GM21529 (cell line): ENCODE results near the gene GLI1.
"Not testable (repeated sequence)": the region's sequence is repeated elsewhere in the genome, so short reads cannot be mapped to it uniquely, and the experiment has no call there.

Experiments used
- ATAC-seq: cut with Tn5 transposase; IDR thresholded peaks from one replicate; pipeline ENCODE4 v1.9.1; 2021; ENCODE audit not compliant: unreplicated experiment

The GLI1 gene

DNA sequence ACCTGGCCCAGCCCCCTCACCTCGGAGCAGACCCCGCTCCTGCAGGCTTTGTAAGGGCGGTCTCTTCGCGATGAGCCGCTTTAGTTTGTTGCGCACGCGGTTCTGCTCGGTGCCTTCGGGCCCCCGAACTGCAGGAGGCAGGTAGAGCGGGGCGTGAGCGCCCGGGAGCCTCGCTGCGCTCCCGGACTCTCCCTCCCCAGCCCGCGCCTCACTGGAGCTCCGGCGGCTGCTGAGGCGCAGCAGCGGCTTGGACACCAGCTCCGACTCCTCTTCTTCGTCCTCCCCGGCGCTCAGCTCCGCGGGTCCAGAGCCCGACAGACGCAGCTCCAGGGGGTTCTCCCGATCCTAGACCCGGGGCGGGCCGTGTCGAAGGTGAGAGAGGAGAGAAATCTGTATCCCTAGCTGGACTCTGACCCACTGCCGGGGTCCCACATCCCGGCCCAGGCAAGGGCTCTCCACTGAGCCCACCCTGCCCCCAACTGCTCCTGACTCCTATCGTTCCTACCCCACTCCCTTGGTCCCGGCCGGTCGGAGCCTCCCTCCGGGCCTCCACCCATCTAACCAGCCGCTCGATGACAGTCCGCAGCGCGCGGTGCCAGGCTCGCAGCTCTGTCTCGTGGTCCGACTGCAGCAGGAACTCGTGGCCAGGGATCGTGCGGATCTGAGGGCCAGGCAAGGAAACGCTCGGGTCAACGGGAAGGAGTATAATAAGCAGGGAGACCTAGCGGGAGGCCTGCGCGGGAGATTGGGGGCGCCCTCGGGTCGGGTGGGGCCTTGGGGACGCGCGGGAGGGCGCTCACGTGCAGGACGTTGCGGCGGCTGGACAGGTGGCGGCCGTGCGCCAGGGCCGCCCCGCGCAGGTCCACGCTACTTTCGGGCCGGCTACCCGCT is 15.9 kb downstream of the GLI1 start:
- ATAC-seq: peak; percentile 11

DNA sequence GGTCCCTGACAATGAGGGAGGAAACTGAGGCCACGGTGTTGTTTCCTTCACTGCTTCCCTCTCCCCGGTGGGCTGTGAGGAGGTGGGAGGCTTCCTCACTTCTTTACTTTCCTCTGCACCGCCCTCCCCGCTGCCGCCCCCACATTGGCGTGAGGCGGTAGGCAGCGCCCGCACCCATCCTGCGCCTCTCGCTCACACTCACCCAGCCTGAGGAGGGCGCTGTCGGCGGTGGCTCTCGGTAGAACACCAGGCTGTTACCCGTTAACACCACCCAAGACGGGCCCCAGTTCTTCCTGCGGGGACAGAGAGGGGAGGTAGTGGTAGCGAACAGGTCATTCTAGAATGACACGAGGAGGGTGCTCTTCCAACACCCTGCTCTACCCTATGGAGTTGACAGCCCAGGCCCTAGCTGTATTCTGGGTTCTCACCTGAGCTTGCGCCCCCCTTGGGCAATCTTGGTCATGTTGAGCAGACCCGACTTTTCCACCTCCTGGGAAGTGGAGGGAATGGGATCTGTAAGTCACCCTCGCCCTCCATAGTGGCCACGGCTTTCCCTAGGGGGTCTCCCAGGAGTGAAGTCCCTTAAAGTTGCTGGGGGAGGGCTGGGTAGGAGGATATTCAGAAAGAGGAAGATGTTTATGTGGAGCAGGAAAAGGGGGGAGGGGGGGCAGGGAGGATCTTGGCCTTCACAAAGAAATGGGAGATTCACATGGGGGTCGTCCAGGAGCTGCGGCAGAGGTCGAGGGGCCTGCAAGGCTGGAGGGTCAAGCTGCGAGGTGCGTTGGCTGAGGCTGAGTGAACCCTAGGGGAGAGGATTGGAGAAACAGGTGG is 16.8 kb downstream of the GLI1 start:
- peak; percentile 48 for ATAC-seq

DNA sequence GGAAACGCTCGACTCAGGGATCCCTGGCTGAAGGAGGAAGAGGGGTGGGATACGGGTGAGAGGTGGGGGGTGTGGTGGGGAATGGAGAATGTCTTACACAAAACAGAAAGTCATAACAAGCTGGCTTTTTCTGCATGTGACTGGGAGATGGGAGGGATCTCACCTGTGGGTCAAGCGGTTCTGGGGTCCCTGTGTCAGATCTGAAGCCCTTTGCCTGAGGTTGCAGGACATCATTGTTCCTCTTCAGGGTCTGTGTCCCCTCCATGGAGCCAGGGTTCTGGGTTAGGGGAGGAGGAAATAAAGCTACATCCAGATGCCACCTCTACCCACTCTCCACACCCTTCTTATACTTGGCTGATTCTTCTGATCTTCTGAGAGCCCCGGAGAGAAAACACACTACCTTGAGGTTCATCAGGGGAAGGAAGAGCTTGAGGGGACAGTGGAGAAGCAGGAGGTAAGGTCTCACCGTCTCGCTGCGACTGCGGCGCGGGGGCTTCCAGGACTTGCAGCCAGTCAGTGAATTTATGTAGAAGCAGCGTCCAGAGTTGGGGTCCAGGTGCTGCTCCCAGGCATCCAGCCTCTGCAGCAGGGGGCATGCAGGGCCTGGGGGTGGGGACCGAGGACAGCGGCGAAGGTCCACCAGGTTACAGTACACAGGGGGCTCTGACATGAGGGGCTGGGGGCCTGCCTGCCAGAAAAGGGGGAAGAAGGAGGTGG is 17.6 kb downstream of the GLI1 start:
- ATAC-seq: no peak

DNA sequence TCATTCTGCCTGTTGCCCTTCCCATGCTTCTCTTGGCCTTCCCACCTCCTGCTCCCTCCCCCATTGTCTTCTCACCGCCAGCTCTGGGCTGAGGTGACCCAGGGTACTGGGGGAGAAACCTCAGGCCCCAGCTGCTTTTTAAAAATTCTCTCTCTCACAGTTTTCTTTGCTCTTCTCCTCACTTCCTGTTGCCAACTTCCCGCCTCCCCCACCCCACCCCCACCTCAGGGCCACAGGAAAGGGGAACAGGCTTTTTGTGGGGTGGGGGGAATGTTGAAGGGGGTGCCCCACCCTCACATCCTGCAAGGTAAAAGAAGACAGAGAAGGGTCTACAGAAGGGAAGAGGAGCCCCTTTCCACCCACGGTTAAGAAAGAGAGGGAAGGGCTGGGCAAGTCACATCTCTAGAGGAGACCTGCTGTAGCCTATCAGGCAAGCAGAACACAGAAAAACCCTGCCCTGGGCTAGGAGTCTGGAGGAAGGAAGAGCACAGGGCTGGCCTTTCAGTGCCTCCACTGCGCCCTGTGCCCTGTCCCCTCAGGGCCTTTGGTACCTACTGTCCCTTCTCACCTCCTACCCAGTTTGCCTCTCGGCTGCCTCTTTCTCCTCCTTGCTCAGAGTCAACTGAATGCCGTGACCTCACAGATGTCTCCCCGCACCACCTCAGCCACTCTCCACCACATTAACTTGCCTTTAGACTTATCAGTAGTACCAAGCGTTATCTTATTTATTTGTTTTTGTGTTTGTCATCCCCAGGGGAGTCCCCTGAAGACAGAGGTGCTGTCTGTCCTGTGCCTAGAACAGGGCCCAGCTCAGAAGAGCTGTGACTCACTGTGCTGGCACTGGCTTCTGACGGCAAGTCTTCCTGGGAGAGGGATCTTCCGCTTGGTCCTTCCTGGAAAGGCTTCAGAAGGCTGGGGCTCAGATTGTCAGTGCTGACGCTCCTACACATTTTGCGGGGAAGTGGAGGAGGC is 18.4 kb downstream of the GLI1 start:
- ATAC-seq: peak; percentile 43

DNA sequence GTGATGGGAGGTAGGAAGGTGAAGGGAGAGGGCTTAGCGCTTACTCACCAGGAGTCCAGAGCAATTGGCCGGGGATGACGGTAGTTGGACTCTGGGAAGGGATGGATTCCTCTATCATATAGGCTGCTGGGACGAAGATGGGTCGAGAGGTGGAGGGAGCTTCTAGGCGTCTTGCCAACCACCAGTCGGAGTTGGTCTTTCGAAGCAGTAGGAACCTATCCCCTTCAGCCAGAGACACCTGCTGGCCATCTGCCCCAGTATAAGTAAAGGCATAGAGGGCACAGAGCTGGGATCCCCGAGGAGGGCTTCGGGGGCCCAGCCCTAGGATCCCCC is 19.4 kb downstream of the GLI1 start:
- ATAC-seq: no peak

DNA sequence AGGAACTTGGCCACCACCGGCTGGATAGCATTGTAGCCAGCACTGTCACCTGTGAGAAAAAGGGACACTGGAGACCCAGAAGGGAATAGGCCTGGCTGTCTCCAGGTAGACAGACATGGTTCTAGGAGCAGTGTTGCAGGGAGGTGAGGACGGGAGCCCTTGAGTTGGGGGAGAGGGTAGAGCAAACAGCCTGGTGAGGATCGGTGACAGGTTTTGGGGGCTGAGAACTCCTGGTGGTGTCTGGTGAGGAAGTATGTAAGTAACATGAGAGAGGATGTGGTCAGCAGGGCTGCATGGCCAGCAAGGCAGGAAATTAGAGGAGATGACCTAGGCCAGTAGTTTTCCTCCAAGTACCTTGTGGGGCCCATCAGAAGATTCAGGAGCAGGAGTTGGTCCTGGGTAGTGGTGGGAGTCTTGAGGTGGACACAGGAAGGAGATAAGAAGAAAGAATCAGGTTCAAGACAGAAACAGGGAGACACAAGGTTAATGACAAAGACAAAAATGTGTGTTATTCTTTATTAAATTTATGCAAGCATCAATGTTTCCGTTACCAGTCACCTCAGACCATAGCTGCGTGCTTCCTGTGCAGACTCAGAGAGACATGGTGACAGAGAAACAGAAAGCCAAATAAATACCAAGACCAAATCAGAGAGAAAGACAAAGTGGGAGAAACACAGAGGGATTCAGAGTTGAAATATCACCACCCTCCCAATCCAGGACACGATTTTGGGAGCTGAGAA is 20.0 kb downstream of the GLI1 start, which contains the start of gene ARHGAP9:
TSS of gene ARHGAP9 (minus strand) at position 491 of the 740 bp plus-strand sequence. CDS start at position 31, 460 bp downstream.
- ATAC-seq: peak; percentile 28

DNA sequence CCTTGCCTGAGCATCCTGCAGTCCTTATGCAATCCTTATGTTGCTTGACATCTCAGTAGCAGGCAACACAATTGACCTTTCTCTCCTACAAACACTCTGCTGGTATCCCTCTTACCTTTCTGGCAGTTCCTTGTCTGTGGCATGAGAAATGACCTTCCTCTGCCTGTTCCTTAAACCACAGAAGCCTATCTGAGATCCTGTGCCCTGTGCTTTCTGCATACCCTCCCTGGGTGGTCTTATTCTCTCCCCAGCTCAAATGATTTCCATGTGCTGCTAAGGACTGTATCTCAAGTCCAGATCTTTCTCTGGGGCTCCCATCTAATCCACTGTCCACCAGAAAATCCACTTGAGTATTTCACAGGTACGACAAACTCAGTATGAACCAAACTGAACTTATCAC is 22.1 kb downstream of the GLI1 start:
- ATAC-seq: no peak

DNA sequence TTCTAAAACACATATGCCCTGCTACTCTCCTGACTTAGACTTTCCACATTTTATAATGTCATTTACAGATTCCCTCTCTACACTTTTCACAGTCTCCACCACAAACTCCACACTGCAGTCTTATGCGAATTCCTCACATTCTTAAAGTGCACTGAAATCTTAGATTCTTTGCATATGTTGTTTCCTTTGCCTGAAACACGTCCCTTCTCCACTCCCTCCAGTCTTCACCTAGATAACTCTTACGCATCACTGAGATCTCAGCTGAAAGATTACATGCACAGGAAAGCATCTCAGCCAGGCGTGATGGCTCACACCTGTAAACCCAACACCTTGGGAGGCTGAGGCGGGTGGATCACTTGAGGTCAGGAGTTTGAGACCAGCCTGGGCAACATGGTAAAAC is 23.9 kb downstream of the GLI1 start:
- ATAC-seq: no peak

DNA sequence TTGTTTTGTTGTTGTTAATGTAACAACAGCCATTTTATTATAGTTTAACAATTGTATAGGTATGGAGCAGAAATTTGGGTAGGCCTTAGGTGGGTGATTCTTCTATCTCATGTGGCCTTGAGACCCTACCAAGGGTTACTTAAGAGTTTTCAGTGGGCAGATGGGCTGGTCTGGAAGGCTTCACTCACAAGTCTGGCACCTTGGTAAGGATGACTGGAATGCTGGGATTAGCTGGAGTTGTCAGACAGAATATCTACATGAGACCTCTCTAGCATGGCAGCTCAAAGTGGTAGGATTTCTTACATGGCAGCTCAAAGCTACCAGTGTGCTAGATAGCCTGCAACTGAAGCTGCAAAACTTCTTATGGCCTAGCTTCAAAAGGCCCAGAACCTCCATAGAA is 26.1 kb downstream of the GLI1 start:
- ATAC-seq: no peak

DNA sequence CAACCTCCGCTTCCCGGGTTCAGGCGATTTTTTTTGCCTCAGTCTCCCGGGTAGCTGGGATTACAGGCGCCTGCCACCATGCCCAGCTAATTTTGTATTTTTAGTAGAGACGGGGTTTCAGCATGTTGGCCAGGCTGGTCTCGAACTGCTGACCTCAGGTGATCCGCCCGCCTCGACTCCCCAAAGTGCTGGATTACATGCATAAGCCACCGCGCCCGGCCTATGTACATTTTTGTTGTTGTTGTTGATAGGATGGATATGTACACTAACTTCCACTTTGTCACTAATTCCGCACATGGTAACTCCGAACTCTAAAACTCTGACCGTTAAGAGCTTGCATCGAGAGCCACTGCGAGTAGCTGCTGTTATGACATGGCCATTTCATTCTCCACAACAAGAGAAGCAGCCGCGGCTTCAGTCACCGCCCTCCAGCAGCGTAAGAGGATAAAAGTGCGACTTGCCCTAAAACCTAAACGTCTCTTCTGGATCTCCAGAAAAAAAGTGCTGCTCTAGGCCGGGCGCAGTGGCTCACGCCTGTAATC is 27.5 kb downstream of the GLI1 start:
- ATAC-seq: no peak

DNA sequence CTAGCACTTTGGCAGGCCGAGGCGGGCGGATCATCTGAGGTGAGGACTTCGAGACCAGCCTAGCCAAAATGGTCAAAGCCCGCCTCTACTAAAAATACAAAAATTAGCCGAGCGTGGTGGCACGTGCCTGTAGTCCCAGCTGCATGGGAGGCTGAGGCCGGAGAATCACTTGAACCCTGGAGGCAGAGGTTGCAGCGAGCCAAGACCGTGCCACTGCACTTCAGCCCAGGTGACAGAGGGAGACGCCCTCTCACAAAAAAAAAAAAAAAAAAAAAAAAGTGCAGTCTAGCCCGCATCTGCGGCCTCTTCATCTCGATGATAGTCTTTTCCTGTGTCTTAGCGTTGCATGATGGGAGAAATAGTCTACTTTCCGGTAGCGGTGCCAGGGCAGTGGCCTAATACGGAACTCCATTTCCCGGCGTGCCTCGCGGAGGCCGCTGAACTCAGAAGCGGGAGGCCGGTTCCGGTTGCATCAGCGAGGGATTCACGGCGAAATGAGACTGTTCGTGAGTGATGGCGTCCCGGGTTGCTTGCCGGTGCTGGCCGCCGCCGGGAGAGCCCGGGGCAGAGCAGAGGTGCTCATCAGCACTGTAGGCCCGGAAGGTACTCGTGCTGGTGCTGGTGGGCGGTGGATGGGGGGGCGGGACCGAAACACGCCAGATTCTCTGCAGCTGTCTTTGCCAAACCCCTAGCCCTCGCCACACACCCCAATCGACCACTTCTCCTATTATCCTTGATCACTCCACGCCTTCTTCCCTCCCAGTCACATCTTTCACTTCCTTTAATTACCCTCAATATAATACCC is 28.2 kb downstream of the GLI1 start, which contains the start of gene MARS1:
TSS of gene MARS1 (plus strand) at position 472 of the 805 bp plus-strand sequence. CDS start at position 495, 23 bp downstream.
- peak; percentile 97 for ATAC-seq

DNA sequence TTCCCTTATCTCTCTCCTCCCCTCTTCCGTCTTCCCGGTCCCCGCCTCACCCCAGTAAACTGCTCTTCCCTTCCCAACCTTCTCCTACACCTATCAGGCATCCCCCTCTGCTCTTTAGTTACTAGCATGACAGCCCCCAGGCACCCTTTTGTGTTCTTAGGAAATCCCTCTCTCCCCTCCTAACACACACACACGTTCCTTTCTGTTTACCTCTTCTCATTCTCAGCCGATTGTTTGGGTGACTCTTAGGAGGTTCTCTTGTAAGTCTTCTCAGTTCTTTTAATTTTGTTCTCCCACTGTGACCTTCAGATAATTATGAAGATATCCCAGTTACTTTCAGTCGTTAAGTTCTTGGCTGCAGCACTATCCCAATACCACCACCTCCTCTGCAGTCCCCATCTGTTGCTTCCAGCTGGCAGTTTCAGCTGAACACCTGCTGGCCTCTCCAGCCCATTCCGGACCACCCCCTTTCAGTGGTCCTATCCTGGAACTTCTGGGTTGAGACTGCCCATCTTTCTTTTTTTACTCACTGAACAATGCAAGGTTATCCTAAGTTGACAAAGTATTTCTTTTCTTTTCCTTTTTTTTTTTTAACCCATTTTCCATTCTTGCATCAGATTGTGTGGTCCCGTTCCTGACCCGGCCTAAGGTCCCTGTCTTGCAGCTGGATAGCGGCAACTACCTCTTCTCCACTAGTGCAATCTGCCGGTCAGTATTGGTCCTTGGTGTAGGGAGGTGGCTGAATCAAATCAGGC is 29.0 kb downstream of the GLI1 start:
- ATAC-seq: no peak

DNA sequence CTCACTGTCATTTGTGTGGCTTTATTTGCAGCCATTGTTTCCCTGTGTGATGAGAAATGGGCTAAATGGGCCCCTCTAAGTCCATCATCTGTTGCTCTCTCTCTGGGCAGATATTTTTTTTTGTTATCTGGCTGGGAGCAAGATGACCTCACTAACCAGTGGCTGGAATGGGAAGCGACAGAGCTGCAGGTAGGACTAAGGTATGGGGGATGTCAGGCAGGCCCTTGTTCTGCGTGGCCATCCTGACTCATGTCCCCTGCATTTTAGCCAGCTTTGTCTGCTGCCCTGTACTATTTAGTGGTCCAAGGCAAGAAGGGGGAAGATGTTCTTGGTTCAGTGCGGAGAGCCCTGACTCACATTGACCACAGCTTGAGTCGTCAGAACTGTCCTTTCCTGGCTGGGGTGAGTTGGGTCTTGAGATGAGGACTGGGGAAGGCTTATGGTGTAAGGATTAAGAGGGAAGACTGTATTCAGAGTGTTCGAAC is 29.6 kb downstream of the GLI1 start:
- no peak for ATAC-seq

DNA sequence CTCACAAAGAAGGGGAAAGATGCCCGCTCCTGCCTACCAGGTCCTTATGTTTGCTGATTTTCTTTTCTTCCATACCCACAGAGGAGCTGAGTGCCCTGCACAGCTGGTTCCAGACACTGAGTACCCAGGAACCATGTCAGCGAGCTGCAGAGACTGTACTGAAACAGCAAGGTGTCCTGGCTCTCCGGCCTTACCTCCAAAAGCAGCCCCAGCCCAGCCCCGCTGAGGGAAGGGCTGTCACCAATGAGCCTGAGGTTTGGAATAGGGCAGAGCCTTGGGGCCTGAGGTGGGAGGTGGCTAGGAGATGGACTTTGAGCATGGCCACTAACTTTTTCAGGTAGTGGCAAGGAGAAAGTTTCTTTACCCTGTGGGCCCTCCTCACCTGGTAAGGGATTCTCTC is 30.5 kb downstream of the GLI1 start:
- no peak for ATAC-seq

DNA sequence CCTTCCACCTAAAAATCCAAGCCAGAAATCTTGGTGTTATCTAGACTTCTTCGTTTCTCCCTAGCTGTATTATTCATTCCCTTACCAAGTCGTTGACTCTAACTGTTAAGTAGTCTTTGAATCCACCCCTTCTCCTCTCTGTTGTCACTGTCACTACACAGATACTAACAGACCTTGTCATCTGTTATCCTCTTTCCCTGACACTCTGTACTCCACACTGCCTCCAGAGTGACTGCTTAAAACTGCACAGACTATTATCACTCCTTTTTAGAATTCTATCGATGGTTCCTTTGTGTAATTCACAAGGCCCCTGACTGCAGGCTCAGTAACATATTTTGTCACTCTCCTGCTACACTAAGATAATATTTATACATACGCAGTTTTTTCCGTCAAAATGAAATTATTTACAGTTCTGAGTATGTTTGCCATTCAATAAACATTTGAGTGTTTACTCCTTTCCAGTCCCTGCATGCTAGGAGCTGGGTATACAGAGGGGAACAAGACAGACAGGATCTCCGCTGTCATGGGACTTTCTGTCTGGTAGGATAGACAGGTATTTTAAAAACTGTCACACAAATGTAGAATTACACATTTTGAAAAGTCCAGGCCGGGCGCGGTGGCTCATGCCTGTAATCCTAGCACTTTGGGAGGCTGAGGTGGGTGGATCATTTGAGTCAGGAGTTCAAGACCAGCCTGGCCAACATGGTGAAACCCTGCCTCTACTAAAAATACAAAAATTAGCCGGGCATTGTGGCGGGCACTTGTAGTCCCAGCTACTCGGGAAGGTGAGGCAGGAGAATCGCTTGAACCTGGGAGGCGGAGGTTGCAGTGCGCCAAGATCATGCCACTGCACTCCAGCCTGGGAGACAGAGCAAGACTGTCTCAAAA is 32.1 kb downstream of the GLI1 start:
- ATAC-seq: no peak

DNA sequence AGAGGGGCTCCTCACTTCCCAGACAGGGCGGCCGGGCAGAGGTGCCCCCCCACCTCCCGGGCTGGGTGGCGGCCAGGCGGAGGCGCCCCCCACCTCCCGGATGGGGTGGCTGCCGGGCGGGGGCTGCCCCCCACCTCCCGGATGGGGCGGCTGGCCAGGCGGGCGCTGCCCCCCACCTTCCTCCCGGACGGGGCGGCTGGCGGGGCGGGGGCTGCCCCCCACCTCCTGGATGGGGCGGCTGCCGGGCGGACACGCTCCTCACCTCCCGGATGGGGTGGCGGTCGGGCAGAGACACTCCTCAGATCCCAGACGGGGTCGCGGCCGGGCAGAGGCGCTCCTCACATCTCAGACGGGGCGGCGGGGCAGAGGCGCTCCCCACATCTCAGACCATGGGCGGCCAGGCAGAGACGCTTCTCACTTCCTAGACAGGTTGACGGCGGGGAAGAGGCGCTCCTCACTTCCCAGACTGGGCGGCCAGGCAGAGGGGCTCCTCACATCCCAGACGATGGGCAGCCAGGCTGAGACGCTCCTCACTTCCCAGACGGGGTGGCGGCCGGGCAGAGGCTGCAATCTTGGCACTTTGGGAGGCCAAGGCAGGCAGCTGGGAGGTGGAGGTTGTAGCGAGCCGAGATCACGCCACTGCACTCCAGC is 35.6 kb downstream of the GLI1 start:
- not testable (repeated sequence) for ATAC-seq
